C4-2B (cell line): Measurements from ENCODE around the gene SLC34A1.

Source experiments
- ZFX ChIP-seq: fragments of 450-650 bp; IDR thresholded peaks from 2 replicates; pipeline ENCODE4 v1.6.1; 2017
- TF ChIP-seq, protein P1 (sequence below): fragments of 450-650 bp; conservative IDR thresholded peaks from 2 replicates; pipeline ENCODE4 v1.5.1; 2017; ENCODE audit warnings: mild to moderate bottlenecking

GRCh38 chr5:177336603-177337494, 47.4 kb upstream of the SLC34A1 start:
- TF ChIP-seq, protein P1, sequence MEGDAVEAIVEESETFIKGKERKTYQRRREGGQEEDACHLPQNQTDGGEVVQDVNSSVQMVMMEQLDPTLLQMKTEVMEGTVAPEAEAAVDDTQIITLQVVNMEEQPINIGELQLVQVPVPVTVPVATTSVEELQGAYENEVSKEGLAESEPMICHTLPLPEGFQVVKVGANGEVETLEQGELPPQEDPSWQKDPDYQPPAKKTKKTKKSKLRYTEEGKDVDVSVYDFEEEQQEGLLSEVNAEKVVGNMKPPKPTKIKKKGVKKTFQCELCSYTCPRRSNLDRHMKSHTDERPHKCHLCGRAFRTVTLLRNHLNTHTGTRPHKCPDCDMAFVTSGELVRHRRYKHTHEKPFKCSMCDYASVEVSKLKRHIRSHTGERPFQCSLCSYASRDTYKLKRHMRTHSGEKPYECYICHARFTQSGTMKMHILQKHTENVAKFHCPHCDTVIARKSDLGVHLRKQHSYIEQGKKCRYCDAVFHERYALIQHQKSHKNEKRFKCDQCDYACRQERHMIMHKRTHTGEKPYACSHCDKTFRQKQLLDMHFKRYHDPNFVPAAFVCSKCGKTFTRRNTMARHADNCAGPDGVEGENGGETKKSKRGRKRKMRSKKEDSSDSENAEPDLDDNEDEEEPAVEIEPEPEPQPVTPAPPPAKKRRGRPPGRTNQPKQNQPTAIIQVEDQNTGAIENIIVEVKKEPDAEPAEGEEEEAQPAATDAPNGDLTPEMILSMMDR, result no peak
- TF ChIP-seq ZFX, result no peak
